SU-DHL-6 (cell line): Measurements from ENCODE around the gene ARL15.
"Not testable (repeated sequence)": the region's sequence is repeated elsewhere in the genome, so short reads cannot be mapped to it uniquely, and the experiment has no call there.

Experiments used
- H2AFZ ChIP-seq: fragments of 200-600 bp; sonication (generic); 2 replicates; pipeline ENCODE4 v1.6.1; 2014; ENCODE audit warnings: low read depth, mild to moderate bottlenecking, moderate library complexity, mixed read lengths, antibody characterized with exemption, low read length; ENCODE audit not compliant: severe bottlenecking
- H3F3A ChIP-seq: fragments of 200-600 bp; shearing (Covaris generic); 2 replicates; pipeline ENCODE4 v1.6.0; 2016; ENCODE audit warnings: antibody characterized with exemption, mild to moderate bottlenecking; ENCODE audit not compliant: insufficient read depth
- H3K27ac ChIP-seq: fragments of 200-600 bp; sonication (generic); 2 replicates; pipeline ENCODE4 v1.5.1; 2016; ENCODE audit warnings: low read depth, mild to moderate bottlenecking, low read length, moderate library complexity, mixed read lengths
- H3K27me3 ChIP-seq: fragments of 200-600 bp; sonication (generic), shearing (Covaris generic); 2 replicates; pipeline ENCODE4 v1.6.0; 2014; ENCODE audit warnings: mild to moderate bottlenecking, low read length
- H3K36me3 ChIP-seq: fragments of 200-600 bp; sonication (generic); 2 replicates; pipeline ENCODE4 v1.6.1; 2014; ENCODE audit warnings: mild to moderate bottlenecking, low read length, mixed read lengths
- H3K4me2 ChIP-seq: fragments of 300-600, 200-600 bp; shearing (Covaris generic), sonication (generic); 2 replicates; pipeline ENCODE4 v1.6.0; 2014; ENCODE audit warnings: low read length, low read depth, mild to moderate bottlenecking; ENCODE audit not compliant: poor library complexity, severe bottlenecking
- H3K4me3 ChIP-seq: fragments of 200-600 bp; sonication (generic); 2 replicates; pipeline ENCODE4 v1.5.1; 2014; ENCODE audit warnings: antibody characterized with exemption, low read length, mild to moderate bottlenecking, mixed read lengths; ENCODE audit not compliant: insufficient read depth, poor library complexity, severe bottlenecking
- H3K79me2 ChIP-seq: fragments of 200-600 bp; sonication (generic); 2 replicates; pipeline ENCODE4 v1.6.1; 2014; ENCODE audit warnings: mild to moderate bottlenecking, low read length, moderate library complexity; ENCODE audit not compliant: insufficient read depth
- H3K9ac ChIP-seq: fragments of 200-600 bp; sonication (generic); 2 replicates; pipeline ENCODE4 v1.7.0; 2014; ENCODE audit warnings: mild to moderate bottlenecking, low read length
- H3K9me2 ChIP-seq: fragments of 200-600 bp; sonication (generic); replicated peaks from 2 replicates; pipeline ENCODE4 v1.6.1; 2014; ENCODE audit warnings: low read length; ENCODE audit not compliant: insufficient read depth
- H3K9me3 ChIP-seq: fragments of 200-600 bp; sonication (generic); 2 replicates; pipeline ENCODE4 v1.6.1; 2014; ENCODE audit warnings: low read length, mixed read lengths; ENCODE audit not compliant: insufficient read depth
- H4K20me1 ChIP-seq: fragments of 200-600 bp; sonication (generic); 2 replicates; pipeline ENCODE4 v1.6.1; 2014; ENCODE audit warnings: low read depth, mild to moderate bottlenecking, antibody characterized with exemption, low read length, moderate library complexity, mixed read lengths
- EZH2phosphoT487 ChIP-seq: fragments of 200-600 bp; sonication (generic), shearing (Covaris generic); conservative IDR thresholded peaks from 2 replicates; pipeline ENCODE4 v1.6.1; 2018; ENCODE audit warnings: mild to moderate bottlenecking, antibody characterized with exemption, low read length, moderate library complexity, mixed read lengths
- TF ChIP-seq, protein P1 (sequence below): fragments of 200-600 bp; sonication (generic); IDR thresholded peaks from one replicate; pipeline ENCODE4 v1.5.1; 2017; ENCODE audit warnings: antibody characterized with exemption, mild to moderate bottlenecking, low read length, moderate library complexity; ENCODE audit not compliant: insufficient read depth, poor library complexity, severe bottlenecking

The ARL15 gene

DNA sequence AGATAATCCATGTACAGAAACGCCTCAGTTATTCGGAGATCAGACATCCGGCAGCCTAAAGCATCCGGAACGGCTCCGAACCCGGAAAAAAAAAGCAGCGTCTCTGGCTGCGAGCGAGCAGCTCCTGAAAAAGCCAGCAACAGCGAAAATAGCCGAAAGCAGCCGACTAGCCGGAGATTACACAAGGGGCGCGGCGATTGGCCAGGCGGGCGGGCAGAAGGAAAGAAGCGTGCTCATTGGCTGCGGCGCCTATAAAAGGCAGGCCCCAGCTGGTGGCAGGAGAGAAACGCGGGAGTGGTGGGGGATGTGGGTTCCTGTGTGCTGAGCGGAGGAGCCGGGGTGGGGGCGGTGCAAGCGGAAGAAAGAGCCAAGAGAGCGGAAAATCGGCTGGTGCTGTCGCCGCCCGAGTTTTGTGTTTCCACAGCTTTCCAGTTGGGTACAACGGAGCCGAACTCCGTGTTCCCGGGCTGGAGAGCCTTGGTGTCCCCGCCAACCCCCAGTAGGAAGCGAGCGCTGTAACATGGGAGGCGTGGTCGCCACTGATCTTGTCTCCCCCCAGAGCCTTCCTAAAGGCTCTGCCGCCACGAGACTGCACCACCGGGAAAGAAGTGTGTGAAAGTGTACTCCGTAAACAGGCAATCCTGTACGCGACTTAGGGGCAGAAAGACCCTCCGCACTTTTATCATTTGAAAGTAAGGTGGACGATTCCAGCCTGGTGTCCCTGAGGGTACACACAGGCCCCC is at the start of gene ARL15:
Gene ARL15 (minus strand): TSS at position 141 of the 743 bp plus-strand sequence.
- Histone ChIP-seq H3F3A (no peaks in the 10 kb centered on the region), H3K9ac (peak within 1 kb of the TSS; percentile 88), H3K27me3 (no peaks in the 10 kb centered on the region), H3K9me2 (no peaks in the 10 kb centered on the region), H3K4me3 (peak within 1 kb of the TSS; percentile 88), H3K27ac (peak within 1 kb of the TSS; percentile 23; the same call in 1 of the 2 replicates), H2AFZ (peak within 1 kb of the TSS; percentile 96), H3K36me3 (no peaks in the 10 kb centered on the region), H3K79me2 (no peaks in the 10 kb centered on the region), H4K20me1 (0 out of 2 replicates have a peak, but pooled peaks cover 4% of the 10 kb centered on the region), H3K9me3 (no peaks in the 10 kb centered on the region), H3K4me2 (peak within 1 kb of the TSS; percentile 75)
- TF ChIP-seq, protein P1, sequence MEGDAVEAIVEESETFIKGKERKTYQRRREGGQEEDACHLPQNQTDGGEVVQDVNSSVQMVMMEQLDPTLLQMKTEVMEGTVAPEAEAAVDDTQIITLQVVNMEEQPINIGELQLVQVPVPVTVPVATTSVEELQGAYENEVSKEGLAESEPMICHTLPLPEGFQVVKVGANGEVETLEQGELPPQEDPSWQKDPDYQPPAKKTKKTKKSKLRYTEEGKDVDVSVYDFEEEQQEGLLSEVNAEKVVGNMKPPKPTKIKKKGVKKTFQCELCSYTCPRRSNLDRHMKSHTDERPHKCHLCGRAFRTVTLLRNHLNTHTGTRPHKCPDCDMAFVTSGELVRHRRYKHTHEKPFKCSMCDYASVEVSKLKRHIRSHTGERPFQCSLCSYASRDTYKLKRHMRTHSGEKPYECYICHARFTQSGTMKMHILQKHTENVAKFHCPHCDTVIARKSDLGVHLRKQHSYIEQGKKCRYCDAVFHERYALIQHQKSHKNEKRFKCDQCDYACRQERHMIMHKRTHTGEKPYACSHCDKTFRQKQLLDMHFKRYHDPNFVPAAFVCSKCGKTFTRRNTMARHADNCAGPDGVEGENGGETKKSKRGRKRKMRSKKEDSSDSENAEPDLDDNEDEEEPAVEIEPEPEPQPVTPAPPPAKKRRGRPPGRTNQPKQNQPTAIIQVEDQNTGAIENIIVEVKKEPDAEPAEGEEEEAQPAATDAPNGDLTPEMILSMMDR = no peak
- no peak for TF ChIP-seq EZH2phosphoT487

DNA sequence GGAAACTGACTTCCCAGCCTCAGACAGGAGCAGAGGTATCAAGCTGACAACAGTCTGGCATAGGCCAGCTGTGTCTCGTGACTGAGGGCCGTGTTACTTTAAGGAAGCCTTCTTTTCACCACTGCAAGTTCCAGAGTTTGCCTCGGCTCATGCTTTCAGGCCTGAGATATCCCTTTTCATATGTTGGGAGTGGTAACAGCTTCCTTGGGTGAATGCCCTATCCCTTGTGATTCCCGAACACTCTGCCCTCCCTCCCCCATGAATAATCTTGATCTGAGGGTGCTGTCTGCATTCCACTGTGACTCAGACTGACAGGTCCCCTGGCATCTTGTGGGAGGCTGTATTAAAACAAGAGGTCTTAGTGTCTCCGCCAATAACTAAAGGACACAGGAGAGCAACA is 49.7 kb upstream of the ARL15 start:
- no peak for TF ChIP-seq EZH2phosphoT487
- TF ChIP-seq, protein P1 = no peak
- Histone ChIP-seq H3K9ac (no peak overlapping the region), H3K27me3 (peaks cover 2% of the 10 kb centered on the region; the same call in 1 of the 2 replicates), H3K27ac (no peak overlapping the region), H3K4me2 (no peak overlapping the region), H3K9me2 (no peaks in the 10 kb centered on the region), H3K9me3 (no peaks in the 10 kb centered on the region), H3K4me3 (no peak overlapping the region), H2AFZ (no peak overlapping the region), H3K36me3 (no peaks in the 10 kb centered on the region), H3F3A (no peaks in the 10 kb centered on the region), H3K79me2 (no peaks in the 10 kb centered on the region), H4K20me1 (no peaks in the 10 kb centered on the region)

DNA sequence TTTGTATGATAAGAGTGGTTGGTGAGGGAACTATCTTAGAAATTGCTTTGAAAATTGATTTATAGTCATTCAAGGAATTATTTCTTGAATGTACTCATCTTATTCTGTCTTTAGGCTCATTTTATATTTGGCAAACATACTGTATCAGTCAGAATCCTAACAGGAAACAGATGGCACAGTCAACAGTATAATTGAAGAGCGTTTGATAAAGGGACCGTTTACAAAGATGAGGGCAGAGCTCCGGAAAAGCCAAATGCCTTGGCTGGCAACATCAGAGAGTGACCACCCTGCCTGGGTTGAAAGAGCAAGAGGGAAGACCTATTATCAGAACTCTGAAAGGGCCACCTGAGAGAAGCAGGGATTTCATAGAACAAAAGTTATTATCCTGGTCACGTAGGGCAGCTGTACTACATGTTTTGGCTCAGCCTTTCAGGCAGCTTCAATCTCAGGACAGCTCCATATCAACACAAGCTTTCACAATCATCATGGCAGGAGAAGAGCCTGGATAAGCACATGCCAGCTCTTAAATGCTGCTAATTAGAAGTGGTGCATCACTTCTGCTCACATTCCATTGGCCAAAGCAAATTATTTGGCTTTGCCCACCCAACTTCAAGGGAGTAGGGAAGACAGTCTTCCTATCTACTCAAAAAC is 47.2 kb upstream of the ARL15 start:
- H4K20me1 ChIP-seq = no peaks in the 10 kb centered on the region
- H3K9me3 ChIP-seq = peaks cover 8% of the 10 kb centered on the region; the same call in 1 of the 2 replicates
- no peaks in the 10 kb centered on the region for H3K9me2 ChIP-seq
- peaks cover 2% of the 10 kb centered on the region; the same call in 1 of the 2 replicates for H3K27me3 ChIP-seq
- H3F3A ChIP-seq = no peaks in the 10 kb centered on the region
- no peak overlapping the region for H2AFZ ChIP-seq
- H3K27ac ChIP-seq = no peak overlapping the region
- H3K9ac ChIP-seq = no peak overlapping the region
- H3K36me3 ChIP-seq = no peaks in the 10 kb centered on the region
- H3K4me3 ChIP-seq = no peak overlapping the region
- no peaks in the 10 kb centered on the region for H3K79me2 ChIP-seq
- TF ChIP-seq, protein P1 = no peak
- no peak for TF ChIP-seq EZH2phosphoT487
- no peak overlapping the region for H3K4me2 ChIP-seq

DNA sequence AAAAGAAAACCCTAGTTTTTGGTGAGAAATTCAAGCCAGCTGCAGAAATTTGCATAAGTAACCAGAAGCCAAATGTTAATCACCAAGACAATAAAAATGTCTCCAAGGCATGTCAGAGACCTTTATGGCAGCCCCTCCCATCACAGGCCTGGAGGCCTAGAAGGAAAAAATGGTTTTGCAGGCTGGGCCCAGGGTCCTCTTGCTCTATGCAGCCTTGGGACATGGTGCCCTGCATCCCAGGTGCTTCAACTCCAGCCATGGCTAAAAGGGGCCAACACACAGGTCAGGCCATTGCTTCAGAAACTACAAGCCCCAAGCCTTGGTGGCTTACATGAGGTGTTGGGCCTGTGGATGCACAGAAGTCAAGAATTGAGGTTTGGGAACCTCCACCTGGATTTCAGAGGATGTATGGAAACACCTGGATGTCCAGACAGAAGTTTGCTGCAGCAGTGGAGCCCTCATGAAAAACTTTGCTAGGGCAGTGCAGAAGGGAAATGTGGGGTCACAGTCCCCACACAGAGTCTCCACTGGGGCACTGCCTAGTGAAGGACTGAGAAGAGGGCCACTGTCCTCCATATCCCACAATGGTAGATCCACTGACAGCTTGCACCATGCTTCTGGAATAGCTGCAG is 43.7 kb upstream of the ARL15 start:
- H3K9me2 ChIP-seq, H2AFZ ChIP-seq, H3K27me3 ChIP-seq, H3K36me3 ChIP-seq, H3K4me2 ChIP-seq, H3K9ac ChIP-seq, H3K9me3 ChIP-seq, H3F3A ChIP-seq, H3K27ac ChIP-seq, H4K20me1 ChIP-seq, H3K79me2 ChIP-seq, H3K4me3 ChIP-seq: not testable (repeated sequence)

DNA sequence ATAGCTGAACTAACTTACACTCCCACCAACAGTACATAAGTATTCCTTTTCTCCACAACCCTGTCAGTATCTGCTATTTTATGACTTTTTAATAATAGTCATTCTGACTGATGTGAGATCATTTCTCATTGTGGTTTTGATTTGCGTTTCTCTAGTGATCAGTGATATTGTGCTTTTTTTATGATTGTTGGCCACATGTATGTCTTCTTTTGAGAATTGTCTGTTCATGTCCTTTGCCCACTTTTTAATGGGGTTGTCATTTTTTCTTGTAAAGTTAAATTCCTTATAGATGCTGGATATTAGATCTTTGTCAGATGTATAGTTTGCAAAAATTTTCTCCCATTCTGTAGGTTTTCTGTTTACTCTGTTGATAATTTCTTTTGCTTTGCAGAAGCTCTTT is 42.2 kb upstream of the ARL15 start:
- H3K79me2 ChIP-seq, H4K20me1 ChIP-seq, H3K4me2 ChIP-seq, H3K9ac ChIP-seq, H3K36me3 ChIP-seq, H3K27me3 ChIP-seq, H3K4me3 ChIP-seq, H3K9me2 ChIP-seq, H2AFZ ChIP-seq, H3K9me3 ChIP-seq, H3F3A ChIP-seq, H3K27ac ChIP-seq: not testable (repeated sequence)
